Parietal lobe (tissue), 2 donors: Measurements from ENCODE around the gene KIF18A. TPM values are rescaled to one million over a fixed set of nuclear protein-coding genes. Genes with fewer than 3 reads are reported as not detected.

Source experiments
- small RNA-seq: library from RNA; depleted of rRNA; stranded (forward); fragments of <200 nt; gene quantifications from one replicate; pipeline ENCODE3, GENCODE V24; 2014; ENCODE audit warnings: low replicate concordance
- total RNA-seq: library from RNA; depleted of rRNA; stranded (reverse); fragments of >200 nt; gene quantifications from one replicate; pipeline ENCODE4 v1.2.3, GENCODE V29; 2014

Gene KIF18A
- total RNA-seq, result 8.1 TPM

DNA sequence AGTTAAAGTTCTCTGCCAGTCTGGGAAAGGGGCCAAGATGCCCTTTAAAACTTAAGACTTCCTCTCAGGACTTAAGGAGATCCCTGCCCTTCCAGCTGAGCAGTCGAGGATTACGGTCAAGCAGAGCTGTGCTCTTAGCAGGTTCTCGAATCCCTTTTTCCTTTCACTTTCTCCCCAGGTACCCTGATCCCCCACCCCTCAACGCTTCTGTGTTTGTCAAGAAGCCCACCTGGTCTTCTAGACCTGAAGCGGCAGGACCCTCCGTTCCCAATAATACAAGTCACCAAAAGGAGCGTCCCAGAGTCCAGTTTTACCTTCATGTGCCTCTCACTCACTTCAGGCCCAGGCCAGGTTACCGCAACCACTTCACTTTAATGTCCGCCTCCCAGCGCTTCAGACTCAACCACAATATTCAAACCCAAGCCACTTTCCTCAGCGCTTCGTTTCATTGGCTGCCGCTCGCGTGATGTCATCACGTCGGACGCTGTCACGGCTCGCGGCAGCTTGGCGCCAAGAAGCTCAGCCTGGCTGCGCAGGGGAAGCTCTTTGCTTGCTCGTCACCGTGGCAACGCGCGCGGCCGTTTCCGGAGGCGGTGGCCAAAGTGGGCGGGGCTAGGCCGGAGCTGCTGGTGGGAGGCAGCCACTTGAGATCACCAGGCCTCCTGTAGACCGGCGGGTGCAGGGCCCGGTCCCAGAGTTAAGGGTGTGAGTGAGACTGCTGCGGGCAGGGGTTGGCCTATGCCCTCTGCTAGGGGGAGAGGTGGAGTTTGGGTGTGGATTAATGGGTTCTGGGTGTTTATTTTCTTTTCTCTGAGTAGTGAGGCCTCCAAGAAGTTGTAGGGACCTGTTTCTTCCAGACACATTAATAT lies at the start of gene KIF18A, which contains the start of gene METTL15:
KIF18A (minus strand) TSS at position 407 of the 869 bp plus-strand sequence. CDS start 10,209 bp downstream, outside the sequence.
METTL15 (plus strand) TSS at position 639 of the 869 bp plus-strand sequence. CDS start 4,947 bp downstream, outside the sequence.

Small RNA genes within 50 kb of the gene (small RNA-seq; reads per million reads assigned to genes)
- not detected for gene AC023206.1
- gene MIR610, result not detected

Other genes starting within 250 kb of the KIF18A start
- gene METTL15, start 232 bp upstream of the KIF18A start, total RNA-seq, result 23.8 TPM